HepG2 (cell line): Measurements from ENCODE around the gene SPRED3. TPM values are rescaled to one million over a fixed set of nuclear protein-coding genes. Genes with fewer than 3 reads are reported as not detected.

ENCODE experiments used
- ATAC-seq: fragments of 200-7000 bp; cut with Tn5 transposase; 3 replicates; pipeline ENCODE4 v1.9.1; 2020; ENCODE audit warnings: mild to moderate bottlenecking, moderate library complexity
- BruUV-seq: library from RNA; stranded (reverse); fragments of 400-500 nt; replicated peaks from 2 replicates; lab custom pipeline; 2021; lab: Mats Ljungman, UMichigan
- CTCF ChIA-PET: fragments of 300-600 bp; formaldehyde crosslinking; extraction: SDS; loops from one replicate; lab custom pipeline; 2021; ENCODE audit warnings: low total read pairs, inconsistent platforms, low intra/inter-chr PET ratio; lab: Yijun Ruan, JAX
- POLR2A ChIA-PET: fragments of 350-600 bp; sonication (Branson Sonifier 250); formaldehyde crosslinking; loops from one replicate; lab custom pipeline; 2020; ENCODE audit warnings: antibody characterized with exemption, inconsistent platforms; lab: Yijun Ruan, JAX
- DNase-seq: peaks from one replicate; pipeline ENCODE4 v3.0.0-alpha.2; 2015; ENCODE audit warnings: low spot score
- FAIRE-seq: peaks from 3 replicates; lab custom pipeline; 2011; peaks lifted over from hg19 to GRCh38; lab: Jason Lieb, UNC
- H2AFZ ChIP-seq: one replicate; pipeline ENCODE4 v1.6.1; 2011; ENCODE audit warnings: low read length, inconsistent platforms
- H3K27ac ChIP-seq: fragments of 300-600 bp; 3 replicates; pipeline ENCODE4 v1.8.0; 2011; ENCODE audit warnings: mixed run types, mild to moderate bottlenecking, mixed read lengths, low read length, inconsistent platforms; ENCODE audit not compliant: insufficient read depth; ENCODE audit errors: extremely low read length
- H3K27me3 ChIP-seq, 2 experiments: fragments of 200-600 bp in 1 of 2; 2 replicates in 1 of 2; 3 replicates in 1 of 2; pipeline versions ENCODE4 v1.6.0 to v1.8.0; 2011; ENCODE audit warnings: low read length in 2 of 2, mild to moderate bottlenecking in 2 of 2, moderate library complexity in 2 of 2, inconsistent platforms in 1 of 2; ENCODE audit not compliant: insufficient read depth in 2 of 2, control insufficient read depth in 1 of 2
- H3K36me3 ChIP-seq, 2 experiments: fragments of 200-600 bp in 1 of 2; replicated peaks in 1 of 2; 2 replicates in 1 of 2; 3 replicates in 1 of 2; pipeline versions ENCODE4 v1.5.1 to v1.8.0; 2011; ENCODE audit warnings: low read length in 2 of 2, inconsistent platforms in 1 of 2; ENCODE audit not compliant: insufficient read depth in 2 of 2, control insufficient read depth in 1 of 2
- H3K4me1 ChIP-seq: 2 replicates; pipeline ENCODE4 v1.5.1; 2012; ENCODE audit warnings: low read length, inconsistent platforms; ENCODE audit not compliant: insufficient read depth
- H3K4me2 ChIP-seq: 2 replicates; pipeline ENCODE4 v1.6.0; 2011; ENCODE audit warnings: low read depth, low read length, inconsistent platforms
- H3K4me3 ChIP-seq, 3 experiments: fragments of 200-600 bp in 1 of 3; sonication (generic), shearing (Covaris generic) in 1 of 3; replicated peaks in 1 of 3; 2 replicates each; pipeline ENCODE4 v1.5.1; 2011 to 2016; ENCODE audit warnings: low read length in 3 of 3, inconsistent platforms in 2 of 3, low read depth in 2 of 3, mild to moderate bottlenecking in 2 of 3, control low read depth in 1 of 3, mixed read lengths in 1 of 3; ENCODE audit not compliant: insufficient read depth in 1 of 3
- H3K79me2 ChIP-seq: one replicate; pipeline ENCODE4 v1.6.1; 2011; ENCODE audit warnings: low read length, inconsistent platforms; ENCODE audit not compliant: insufficient read depth
- H3K9ac ChIP-seq: 2 replicates; pipeline ENCODE4 v1.6.0; 2011; ENCODE audit warnings: mild to moderate bottlenecking, low read depth, low read length, inconsistent platforms; ENCODE audit not compliant: insufficient read depth
- H3K9me3 ChIP-seq: 2 replicates; pipeline ENCODE4 v1.5.1; 2012; ENCODE audit warnings: mild to moderate bottlenecking, low read length
- H4K20me1 ChIP-seq: 2 replicates; pipeline ENCODE4 v1.6.0; 2011; ENCODE audit warnings: inconsistent platforms, mild to moderate bottlenecking, low read length, moderate library complexity; ENCODE audit not compliant: insufficient read depth
- MAFF ChIP-seq: IDR thresholded peaks from 2 replicates; pipeline ENCODE4 v1.6.1; 2011; ENCODE audit warnings: low read depth, low read length, improper control_type of control experiment
- RXRA ChIP-seq: sonication (generic); formaldehyde crosslinking; IDR thresholded peaks from 2 replicates; pipeline ENCODE4 v1.5.1; 2020; ENCODE audit warnings: missing genetic modification reagents
- SMARCE1 ChIP-seq: fragments of 450-650 bp; IDR thresholded peaks from 2 replicates; pipeline ENCODE4 v1.6.1; 2017; ENCODE audit warnings: borderline replicate concordance
- XRCC5 ChIP-seq: fragments of 200-400 bp; formaldehyde crosslinking; optimal IDR thresholded peaks from 2 replicates; pipeline ENCODE3; 2017; ENCODE audit warnings: mild to moderate bottlenecking, low read length
- ZNF263 ChIP-seq: sonication (generic); formaldehyde crosslinking; IDR thresholded peaks from 2 replicates; pipeline ENCODE4 v1.4.0; 2020; ENCODE audit warnings: missing genetic modification reagents
- ZNF629 ChIP-seq: sonication (generic); formaldehyde crosslinking; conservative IDR thresholded peaks from 2 replicates; pipeline ENCODE4 v1.5.0; 2020; ENCODE audit warnings: missing genetic modification reagents
- ZSCAN5A ChIP-seq: sonication (generic); formaldehyde crosslinking; IDR thresholded peaks from 2 replicates; pipeline ENCODE4 v1.8.0; 2022; ENCODE audit warnings: mild to moderate bottlenecking, missing genetic modification reagents, borderline replicate concordance
- WGBS: methylation state at CpG from one replicate; pipeline ENCODE4 v1.1.6; 2017; ENCODE audit warnings: low lambda C conversion rate; 5-methylcytosine and 5-hydroxymethylcytosine counted together
- in situ Hi-C: cut with HindIII; loops from 2 replicates; pipeline ENCODE4 v1.10.0; 2017; ENCODE audit warnings: low pct_unique_long_range_greater_than_20kb; ENCODE audit not compliant: extremely low pct_ligation_motif_present
- intact Hi-C: fragments of 100-400 bp; cut with micrococcal nuclease; formaldehyde crosslinking; loops from one replicate; pipeline ENCODE4 v1.10.0; 2022; ENCODE audit not compliant: unreplicated experiment
- polyA plus RNA-seq, 8 experiments: library from polyadenylated mRNA; depleted of rRNA in 3 of 8; stranded (reverse) in 7 of 8; unstranded in 1 of 8; fragments of >200 nt; fragmentation: Illumina TruSeq in 4 of 8; extraction: Trizol in 4 of 8; gene quantifications; 2 replicates each; pipeline versions ENCODE4 v1.2.1 to v1.2.3, GENCODE V29; 2011 to 2016; ENCODE audit warnings: low read depth in 4 of 8, missing spikeins in 1 of 8, mixed read lengths in 1 of 8; ENCODE audit not compliant: insufficient read depth in 1 of 8
- total RNA-seq, 5 experiments: library from RNA; depleted of rRNA; stranded (reverse); fragments of >200 nt; fragmentation: Illumina TruSeq; extraction: Trizol; gene quantifications; 2 replicates each; pipeline ENCODE4 v1.2.3, GENCODE V29; 2016; ENCODE audit warnings: low read depth in 1 of 5

The SPRED3 gene
- total and polyA plus RNA-seq, 2 of the 13 experiments (the other 11 are each of a cell fraction or from before 2014, with no cell fraction given), result 0.15 to 0.17 TPM

- no peak for TF ChIP-seq ZSCAN5A
- TF ChIP-seq MAFF, result peak; percentile 98
- TF ChIP-seq XRCC5, result no peak
- TF ChIP-seq RXRA (CRISPR knock-in tag), result no peak
- TF ChIP-seq, all 625 proteins: peak for 3
These were observed 46.1 kb downstream of the SPRED3 start (continued) for GRCh38 chr19:38434549-38435051.

- ChIA-PET CTCF (no interaction called here), POLR2A (no interaction called here)
- Histone ChIP-seq H3K9ac (no peak overlapping the region), H3K4me1 (peaks cover 5% of the 10 kb centered on the region; the same call in 1 of the 2 replicates), H3K4me3 (no peak overlapping the region), H3K4me2 (no peak overlapping the region), H3K9me3 (no peaks in the 10 kb centered on the region), H3K79me2 (no peaks in the 10 kb centered on the region), H4K20me1 (no peaks in the 10 kb centered on the region), H3K27ac (no peak overlapping the region), H3K36me3 (no peaks in the 10 kb centered on the region), H3K27me3 (peaks cover 0 to 2% of the 10 kb centered on the region in 2 experiments; a peak in 2 of 5 replicates), H2AFZ (no peak overlapping the region)
- FAIRE-seq (no peak), ATAC-seq (no peak), DNase-seq (no peak)
- in situ Hi-C loops, result no loop called here
- WGBS, result 17% methylated on average over 6 of the region's 6 CpGs
- TF ChIP-seq ZNF263 (CRISPR knock-in tag) (no peak), SMARCE1 (no peak), ZNF629 (CRISPR knock-in tag) (peak; percentile 74)
- BruUV-seq, result no TSS peak
- intact Hi-C loops, result no loop called here
These were observed 48.8 kb downstream of the SPRED3 start for GRCh38 chr19:38437295-38437694.
